Measurements from ENCODE around the gene SORT1.

Gene SORT1

GRCh38 chr1:109388208-109388711, 9.5 kb downstream of the SORT1 start:
- Histone ChIP-seq H3K4me3 (ENCODE audit: low read depth in 1 of 2, low read length in 1 of 2) (no peak overlapping the region), H3K9me3 (no peaks in the 10 kb centered on the region), H3K27ac (peak overlapping the region; percentile 89), H3K4me1 (ENCODE audit: control insufficient read depth in 1 of 2, insufficient read depth in 1 of 2, low read depth in 1 of 2, low read length in 1 of 2) (peaks cover 63 to 72% of the 10 kb centered on the region in 2 experiments), H3K36me3 (no peaks in the 10 kb centered on the region), H3K27me3 (no peaks in the 10 kb centered on the region)
- TF ChIP-seq CTCF (IDR thresholded peaks at IDR 0.05) = no peak

GRCh38 chr1:109386054-109386717, 11.5 kb downstream of the SORT1 start:
- Histone ChIP-seq H3K4me1 (ENCODE audit: control insufficient read depth in 1 of 2, insufficient read depth in 1 of 2, low read depth in 1 of 2, low read length in 1 of 2) (peaks cover 43 to 52% of the 10 kb centered on the region in 2 experiments), H3K9me3 (no peaks in the 10 kb centered on the region), H3K4me3 (ENCODE audit: low read depth in 1 of 2, low read length in 1 of 2) (no peak overlapping the region), H3K27ac (peak overlapping the region; percentile 8), H3K27me3 (no peaks in the 10 kb centered on the region), H3K36me3 (no peaks in the 10 kb centered on the region)
- TF ChIP-seq CTCF (IDR thresholded peaks at IDR 0.05) = no peak

- Histone ChIP-seq H3K27me3 (no peaks in the 10 kb centered on the region), H3K36me3 (no peaks in the 10 kb centered on the region), H3K27ac (no peak overlapping the region), H3K4me3 (ENCODE audit: low read depth in 1 of 2, low read length in 1 of 2) (no peak overlapping the region), H3K9me3 (no peaks in the 10 kb centered on the region), H3K4me1 (ENCODE audit: control insufficient read depth in 1 of 2, insufficient read depth in 1 of 2, low read depth in 1 of 2, low read length in 1 of 2) (peaks cover 35 to 44% of the 10 kb centered on the region in 2 experiments)
- TF ChIP-seq CTCF (IDR thresholded peaks at IDR 0.05) = no peak
Measured at GRCh38 chr1:109385417-109385816, 12.3 kb downstream of the SORT1 start.

GRCh38 chr1:109383854-109384253, 13.9 kb downstream of the SORT1 start:
- no peaks in the 10 kb centered on the region for H3K36me3 ChIP-seq
- H3K4me3 ChIP-seq (ENCODE audit: low read depth in 1 of 2, low read length in 1 of 2) = no peak overlapping the region
- no peaks in the 10 kb centered on the region for H3K9me3 ChIP-seq
- H3K27me3 ChIP-seq = no peaks in the 10 kb centered on the region
- H3K27ac ChIP-seq = no peak overlapping the region
- H3K4me1 ChIP-seq (ENCODE audit: control insufficient read depth in 1 of 2, insufficient read depth in 1 of 2, low read depth in 1 of 2, low read length in 1 of 2) = peaks cover 19 to 28% of the 10 kb centered on the region in 2 experiments
- TF ChIP-seq CTCF (IDR thresholded peaks at IDR 0.05) = no peak

GRCh38 chr1:109383087-109383779, 14.5 kb downstream of the SORT1 start:
- no peaks in the 10 kb centered on the region for H3K9me3 ChIP-seq
- H3K36me3 ChIP-seq = no peaks in the 10 kb centered on the region
- H3K27me3 ChIP-seq = no peaks in the 10 kb centered on the region
- no peak for TF ChIP-seq CTCF (IDR thresholded peaks at IDR 0.05)
- peaks cover 13 to 22% of the 10 kb centered on the region in 2 experiments for H3K4me1 ChIP-seq (ENCODE audit: control insufficient read depth in 1 of 2, insufficient read depth in 1 of 2, low read depth in 1 of 2, low read length in 1 of 2)
- H3K4me3 ChIP-seq (ENCODE audit: low read depth in 1 of 2, low read length in 1 of 2) = no peak overlapping the region
- no peak overlapping the region for H3K27ac ChIP-seq
